ENCODE results near the gene GPR18.

Gene GPR18

GRCh38 chr13:99263126-99263785, 5.1 kb upstream of the GPR18 start:
- H3K4me1 ChIP-seq (ENCODE audit: low read length) = peaks cover 5% of the 10 kb centered on the region
- H3K27ac ChIP-seq (ENCODE audit: low read length) = no peak overlapping the region
- H3K79me2 ChIP-seq (ENCODE audit: low read length) = no peaks in the 10 kb centered on the region

DNA sequence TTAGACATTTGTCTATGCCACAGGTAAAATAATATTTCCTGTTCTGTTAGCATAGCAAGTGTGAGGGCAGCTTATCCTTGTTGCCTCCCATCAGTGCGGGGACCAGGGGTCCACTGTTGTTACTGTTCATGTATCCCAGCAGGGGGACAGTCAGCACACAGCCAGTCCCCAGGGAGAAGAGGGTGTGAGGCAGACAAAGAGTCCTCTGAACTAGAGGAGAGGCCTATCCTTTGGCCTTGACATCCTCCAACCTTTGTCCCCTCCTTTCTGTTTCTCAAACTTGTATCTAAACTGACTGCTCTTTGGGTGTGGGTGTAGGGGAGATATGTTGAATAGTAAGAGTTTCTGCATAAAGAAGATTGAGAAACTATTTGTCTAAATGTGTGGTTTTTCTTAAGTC, 2.9 kb upstream of the GPR18 start:
- Histone ChIP-seq H2AFZ (ENCODE audit: low read length) (no peak overlapping the region), H3K4me1 (ENCODE audit: low read length) (peaks cover 5% of the 10 kb centered on the region), H3F3A (ENCODE audit: insufficient read depth, low read length) (peaks cover 3% of the 10 kb centered on the region; the same call in 1 of the 2 replicates), H4K20me1 (ENCODE audit: insufficient read depth, low read length) (peaks cover 19% of the 10 kb centered on the region), H3K9ac (ENCODE audit: low read length) (no peak overlapping the region), H3K27ac (ENCODE audit: low read length) (no peak overlapping the region), H3K27me3 (replicated peaks; ENCODE audit: insufficient read depth, low read length) (peaks cover 36% of the 10 kb centered on the region), H3K9me3 (replicated peaks; ENCODE audit: insufficient read depth, low read length) (no peaks in the 10 kb centered on the region), H3K9me2 (replicated peaks; ENCODE audit: insufficient read depth, low read length) (no peaks in the 10 kb centered on the region), H3K4me3 (ENCODE audit: low read length) (no peak overlapping the region), H3K36me3 (replicated peaks; ENCODE audit: insufficient read depth, low read length) (no peaks in the 10 kb centered on the region), H3K4me2 (ENCODE audit: low read depth, low read length) (no peak overlapping the region), H3K79me2 (ENCODE audit: low read length) (no peaks in the 10 kb centered on the region)
- TF ChIP-seq EZH2phosphoT487 (IDR thresholded peaks at IDR 0.05; ENCODE audit: low read length) = no peak
- TF ChIP-seq EZH2 (optimal IDR thresholded peaks at IDR 0.05; ENCODE audit: low read depth, low read length) = no peak
- no peak for TF ChIP-seq CTCF (IDR thresholded peaks at IDR 0.05; ENCODE audit: low read length)
- DNase-seq = no peak

More at GRCh38 chr13:99263126-99263785, 5.1 kb upstream of the GPR18 start:
- TF ChIP-seq EZH2 (optimal IDR thresholded peaks at IDR 0.05; ENCODE audit: low read depth, low read length) = no peak
- TF ChIP-seq EZH2phosphoT487 (IDR thresholded peaks at IDR 0.05; ENCODE audit: low read length) = no peak
- TF ChIP-seq CTCF (IDR thresholded peaks at IDR 0.05; ENCODE audit: low read length) = no peak
- no peaks in the 10 kb centered on the region for H3K36me3 ChIP-seq (replicated peaks; ENCODE audit: insufficient read depth, low read length)
- H3K4me2 ChIP-seq (ENCODE audit: low read depth, low read length) = no peak overlapping the region
- no peak overlapping the region for H2AFZ ChIP-seq (ENCODE audit: low read length)
- H3K9ac ChIP-seq (ENCODE audit: low read length) = no peak overlapping the region
- H3K27me3 ChIP-seq (replicated peaks; ENCODE audit: insufficient read depth, low read length) = peaks cover 25% of the 10 kb centered on the region
- H3K9me2 ChIP-seq (replicated peaks; ENCODE audit: insufficient read depth, low read length) = no peaks in the 10 kb centered on the region
- no peak for DNase-seq
- H4K20me1 ChIP-seq (ENCODE audit: insufficient read depth, low read length) = peaks cover 19% of the 10 kb centered on the region
- no peaks in the 10 kb centered on the region for H3K9me3 ChIP-seq (replicated peaks; ENCODE audit: insufficient read depth, low read length)
- H3F3A ChIP-seq (ENCODE audit: insufficient read depth, low read length) = peaks cover 3% of the 10 kb centered on the region; the same call in 1 of the 2 replicates
- no peak overlapping the region for H3K4me3 ChIP-seq (ENCODE audit: low read length)

DNA sequence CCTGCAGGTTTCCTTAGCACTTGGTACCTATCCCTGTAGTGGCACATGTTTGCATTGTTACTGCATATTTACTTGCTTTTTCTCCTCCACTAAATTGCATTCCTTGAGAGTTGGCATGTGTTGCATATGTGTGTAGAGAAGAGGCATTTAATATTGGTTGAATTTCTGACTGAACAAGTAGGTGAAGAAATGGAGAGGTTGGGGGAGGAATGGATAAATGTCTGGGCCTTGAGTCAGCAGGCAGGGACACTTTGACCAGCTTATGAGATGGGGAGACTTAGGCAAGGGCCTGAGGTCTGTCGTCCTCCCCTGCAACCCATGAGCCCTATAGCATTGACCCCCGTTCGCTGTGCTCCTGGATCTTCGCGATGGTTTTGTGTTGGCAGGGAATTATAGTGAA, 2.0 kb upstream of the GPR18 start:
- DNase-seq = no peak
- H3K9me3 ChIP-seq (replicated peaks; ENCODE audit: insufficient read depth, low read length) = no peaks in the 10 kb centered on the region
- no peak overlapping the region for H3K4me3 ChIP-seq (ENCODE audit: low read length)
- H3K4me2 ChIP-seq (ENCODE audit: low read depth, low read length) = no peak overlapping the region
- H3K27ac ChIP-seq (ENCODE audit: low read length) = no peak overlapping the region
- H3K9ac ChIP-seq (ENCODE audit: low read length) = no peak overlapping the region
- H3F3A ChIP-seq (ENCODE audit: insufficient read depth, low read length) = peaks cover 3% of the 10 kb centered on the region; the same call in 1 of the 2 replicates
- no peak overlapping the region for H2AFZ ChIP-seq (ENCODE audit: low read length)
- H3K4me1 ChIP-seq (ENCODE audit: low read length) = peaks cover 5% of the 10 kb centered on the region
- H4K20me1 ChIP-seq (ENCODE audit: insufficient read depth, low read length) = peaks cover 16% of the 10 kb centered on the region
- TF ChIP-seq EZH2 (optimal IDR thresholded peaks at IDR 0.05; ENCODE audit: low read depth, low read length) (no peak), CTCF (IDR thresholded peaks at IDR 0.05; ENCODE audit: low read length) (no peak), EZH2phosphoT487 (IDR thresholded peaks at IDR 0.05; ENCODE audit: low read length) (no peak)
- H3K79me2 ChIP-seq (ENCODE audit: low read length) = no peaks in the 10 kb centered on the region
- H3K27me3 ChIP-seq (replicated peaks; ENCODE audit: insufficient read depth, low read length) = peaks cover 36% of the 10 kb centered on the region
- no peaks in the 10 kb centered on the region for H3K9me2 ChIP-seq (replicated peaks; ENCODE audit: insufficient read depth, low read length)
- no peaks in the 10 kb centered on the region for H3K36me3 ChIP-seq (replicated peaks; ENCODE audit: insufficient read depth, low read length)
